ENCODE measurements around the gene STK4.

The STK4 gene

DNA sequence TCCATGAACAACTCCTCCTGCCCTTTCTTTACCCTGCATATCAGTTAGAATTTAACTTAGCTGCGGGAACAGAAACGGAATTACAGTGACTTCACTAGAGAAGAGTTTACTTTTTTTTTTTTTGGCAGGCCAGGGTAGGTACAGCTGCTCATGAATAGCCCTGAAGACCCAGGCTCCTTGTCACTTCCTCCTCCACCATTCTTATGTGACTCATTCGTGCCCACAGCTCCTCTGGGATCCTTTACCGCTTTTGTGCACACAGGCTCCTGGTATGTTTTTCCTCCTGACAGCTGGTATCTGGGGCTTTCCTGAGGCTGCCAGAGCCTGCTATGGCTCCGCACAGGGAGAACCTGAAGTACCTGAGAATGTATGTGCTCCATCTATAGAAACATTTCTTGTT lies 138.5 kb downstream of the STK4 start:
- no peak for TF ChIP-seq CTCF (IDR thresholded peaks at IDR 0.05; ENCODE audit: extremely low read depth, insufficient read depth, missing control alignments)
- in situ Hi-C loops (cut with MboI; ENCODE audit: low pct_unique_long_range_greater_than_20kb, low sequenced_read_pairs, unreplicated experiment): no loop called here
- DNase-seq (ENCODE audit: low spot score): no peak

DNA sequence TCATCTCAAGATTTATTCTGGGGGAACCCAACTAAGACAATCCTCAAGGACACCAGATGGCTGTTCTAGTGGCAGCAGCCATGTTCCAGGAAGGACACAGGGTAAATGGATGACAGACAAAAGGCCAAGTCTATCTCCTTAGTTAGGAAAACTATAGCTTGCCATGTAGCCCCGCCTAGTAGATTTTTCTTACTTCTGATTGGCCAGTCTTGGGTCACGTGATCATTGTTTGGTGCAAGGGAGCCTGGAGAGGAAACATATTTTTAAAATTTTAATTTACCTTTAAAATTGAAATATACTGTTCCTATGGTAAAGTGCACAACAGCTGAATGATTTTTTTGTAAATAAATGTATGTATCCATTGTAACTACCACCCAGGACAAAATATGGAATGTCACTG lies 139.0 kb downstream of the STK4 start:
- no peak for DNase-seq (ENCODE audit: low spot score)
- in situ Hi-C loops (cut with MboI; ENCODE audit: low pct_unique_long_range_greater_than_20kb, low sequenced_read_pairs, unreplicated experiment): no loop called here
- no peak for TF ChIP-seq CTCF (IDR thresholded peaks at IDR 0.05; ENCODE audit: extremely low read depth, insufficient read depth, missing control alignments)

- in situ Hi-C loops (cut with MboI; ENCODE audit: low pct_unique_long_range_greater_than_20kb, low sequenced_read_pairs, unreplicated experiment): no loop called here
- no peak for DNase-seq (ENCODE audit: low spot score)
Observed at GRCh38 chr20:45109634-45110033, 143.3 kb downstream of the STK4 start.

GRCh38 chr20:45110301-45110700 lies 144.0 kb downstream of the STK4 start:
- DNase-seq (ENCODE audit: low spot score): no peak
- in situ Hi-C loops (cut with MboI; ENCODE audit: low pct_unique_long_range_greater_than_20kb, low sequenced_read_pairs, unreplicated experiment): no loop called here
- TF ChIP-seq CTCF (IDR thresholded peaks at IDR 0.05; ENCODE audit: extremely low read depth, insufficient read depth, missing control alignments): no peak

More at GRCh38 chr20:45109634-45110033, 143.3 kb downstream of the STK4 start:
- TF ChIP-seq CTCF (IDR thresholded peaks at IDR 0.05; ENCODE audit: extremely low read depth, insufficient read depth, missing control alignments): no peak

GRCh38 chr20:45111285-45111684 lies 145.0 kb downstream of the STK4 start:
- DNase-seq (ENCODE audit: low spot score): no peak
- in situ Hi-C loops (cut with MboI; ENCODE audit: low pct_unique_long_range_greater_than_20kb, low sequenced_read_pairs, unreplicated experiment): no loop called here
- TF ChIP-seq CTCF (IDR thresholded peaks at IDR 0.05; ENCODE audit: extremely low read depth, insufficient read depth, missing control alignments): no peak

GRCh38 chr20:45111799-45112471 lies 145.6 kb downstream of the STK4 start:
- DNase-seq (ENCODE audit: low spot score): peak; percentile 42
- in situ Hi-C loops (cut with MboI; ENCODE audit: low pct_unique_long_range_greater_than_20kb, low sequenced_read_pairs, unreplicated experiment): no loop called here
- peak; percentile 59 for TF ChIP-seq CTCF (IDR thresholded peaks at IDR 0.05; ENCODE audit: extremely low read depth, insufficient read depth, missing control alignments)

Measured in GM13977 (cell line).